Liver (tissue), 3 donors: ENCODE data around the gene TLR10.
"Not testable (repeated sequence)": the region's sequence is repeated elsewhere in the genome, so short reads cannot be mapped to it uniquely, and the experiment has no call there.

Experiments used
- CTCF ChIP-seq: fragments of 150-350 bp; IDR thresholded peaks from 2 replicates; pipeline ENCODE4 v1.5.1; 2017; ENCODE audit warnings: improper control_type of control experiment, low read depth, low read length; ENCODE audit not compliant: missing input control
- EGR1 ChIP-seq, 2 donors: IDR thresholded peaks; 2 replicates each; pipeline ENCODE4 v1.6.1; 2016 to 2018; ENCODE audit warnings: antibody characterized with exemption in 2 of 2, low read depth in 2 of 2
- HNF4G ChIP-seq: IDR thresholded peaks from 2 replicates; pipeline ENCODE4 v1.6.1; 2016; ENCODE audit warnings: antibody characterized with exemption
- TAF1 ChIP-seq: conservative IDR thresholded peaks from 2 replicates; pipeline ENCODE4 v1.6.1; 2016; ENCODE audit warnings: antibody characterized with exemption, mild to moderate bottlenecking
- donor health status: healthy.
- donor health status: healthy.

- not testable (repeated sequence) for TF ChIP-seq CTCF; TAF1; EGR1 (IDR thresholded peaks at IDR 0.05; ENCODE audit: low read depth in 2 of 2); HNF4G
Observed at GRCh38 chr4:38766940-38767339, 15.8 kb downstream of the TLR10 start.
